Stimulated activated naive CD8-positive, alpha-beta T cell treated with anti-CD3 and anti-CD28 coated beads, Interleukin-15, Interleukin-2, amounts not matched to agents 100 ng/mL and 50 ng/mL, for 24 hours (primary cell): Measurements from ENCODE around the gene KIF26B.
"Not testable (repeated sequence)": the region's sequence is repeated elsewhere in the genome, so short reads cannot be mapped to it uniquely, and the experiment has no call there.

Experiments
- H3K27ac Mint-ChIP-seq: one replicate; pipeline ENCODE4 v1.8.0; 2021; ENCODE audit warnings: mild to moderate bottlenecking, mixed read lengths
- H3K27me3 Mint-ChIP-seq: one replicate; pipeline ENCODE4 v1.8.0; 2021; ENCODE audit warnings: mixed read lengths
- H3K36me3 Mint-ChIP-seq: one replicate; pipeline ENCODE4 v1.8.0; 2021; ENCODE audit warnings: low read depth, mixed read lengths
- H3K4me1 Mint-ChIP-seq: one replicate; pipeline ENCODE4 v1.8.0; 2021; ENCODE audit warnings: low read depth, mixed read lengths
- H3K4me3 Mint-ChIP-seq: one replicate; pipeline ENCODE4 v1.8.0; 2021; ENCODE audit warnings: mild to moderate bottlenecking, mixed read lengths
- H3K9me3 Mint-ChIP-seq: one replicate; pipeline ENCODE4 v1.8.0; 2021; ENCODE audit warnings: mixed read lengths

Gene KIF26B

GRCh38 chr1:245671966-245672767 is 517.4 kb downstream of the KIF26B start:
- Mint-ChIP-seq H3K27me3 (no peaks in the 10 kb centered on the region), H3K27ac (no peak overlapping the region), H3K9me3 (no peaks in the 10 kb centered on the region), H3K4me1 (no peaks in the 10 kb centered on the region), H3K4me3 (no peak overlapping the region), H3K36me3 (no peaks in the 10 kb centered on the region)

DNA sequence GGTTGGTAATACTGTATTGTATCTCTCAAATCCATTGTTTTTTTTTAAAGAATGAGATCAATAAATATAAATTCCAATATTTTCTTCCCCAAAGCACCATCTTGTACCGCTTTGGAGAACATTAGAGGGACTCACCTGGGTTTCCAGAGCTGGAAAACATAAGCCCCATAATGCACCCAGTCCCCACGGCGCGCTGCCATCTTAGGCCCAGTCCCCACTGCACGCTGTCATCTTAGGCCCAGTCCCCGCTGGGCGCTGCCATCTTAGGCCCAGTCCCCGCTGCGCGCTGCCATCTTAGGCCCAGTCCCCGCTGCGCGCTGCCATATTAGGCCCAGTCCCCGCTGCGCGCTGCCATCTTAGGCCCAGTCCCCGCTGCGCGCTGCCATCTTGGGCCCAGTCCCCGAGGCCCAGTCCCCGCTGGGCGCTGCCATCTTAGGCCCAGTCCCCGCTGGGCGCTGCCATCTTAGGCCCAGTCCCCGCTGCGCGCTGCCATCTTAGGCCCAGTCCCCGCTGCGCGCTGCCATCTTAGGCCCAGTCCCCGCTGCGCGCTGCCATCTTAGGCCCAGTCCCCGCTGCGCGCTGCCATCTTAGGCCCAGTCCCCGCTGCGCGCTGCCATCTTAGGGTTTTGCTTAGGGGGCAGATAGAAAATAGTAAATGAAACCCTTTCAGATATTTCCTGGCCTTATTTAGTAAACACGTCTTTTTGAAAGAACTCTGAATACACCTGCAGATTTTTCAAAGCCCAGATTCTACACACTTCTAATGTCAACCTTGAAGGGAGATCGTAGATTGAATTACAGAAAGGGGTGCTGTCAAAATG is 518.3 kb downstream of the KIF26B start:
- not testable (repeated sequence) for H3K4me1 Mint-ChIP-seq, H3K27ac Mint-ChIP-seq, H3K36me3 Mint-ChIP-seq, H3K4me3 Mint-ChIP-seq, H3K27me3 Mint-ChIP-seq, H3K9me3 Mint-ChIP-seq

DNA sequence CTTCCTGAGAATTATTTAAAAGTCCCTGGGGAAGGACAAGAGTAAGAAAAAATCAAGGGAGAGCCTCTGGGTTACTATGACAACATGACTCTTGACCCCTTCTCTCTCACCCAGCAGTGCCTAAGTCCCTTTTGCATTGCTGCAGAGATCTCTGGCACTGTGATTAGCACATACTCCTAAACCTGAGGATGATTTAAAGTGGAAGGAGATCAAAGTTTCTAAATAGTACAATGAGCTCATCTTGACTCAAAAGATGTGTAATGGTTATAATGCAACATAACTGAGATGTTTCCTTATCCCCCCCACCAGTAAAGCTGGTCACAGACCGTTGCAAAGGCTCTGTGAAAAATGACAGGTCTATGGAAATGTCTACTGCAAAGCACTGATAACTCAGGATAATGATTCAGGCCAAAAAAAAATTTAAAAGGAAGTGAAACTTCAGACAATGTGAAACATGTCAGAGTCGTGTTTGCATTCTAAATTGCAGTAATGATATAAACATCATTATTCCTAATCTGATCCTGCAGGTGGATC is 519.2 kb downstream of the KIF26B start:
- H3K4me1 Mint-ChIP-seq, result no peaks in the 10 kb centered on the region
- H3K36me3 Mint-ChIP-seq, result no peaks in the 10 kb centered on the region
- no peaks in the 10 kb centered on the region for H3K9me3 Mint-ChIP-seq
- H3K27ac Mint-ChIP-seq, result no peak overlapping the region
- no peak overlapping the region for H3K4me3 Mint-ChIP-seq
- no peaks in the 10 kb centered on the region for H3K27me3 Mint-ChIP-seq

- Mint-ChIP-seq H3K36me3 (no peaks in the 10 kb centered on the region), H3K27me3 (peaks cover 5% of the 10 kb centered on the region), H3K4me1 (no peaks in the 10 kb centered on the region), H3K27ac (no peak overlapping the region), H3K9me3 (no peaks in the 10 kb centered on the region), H3K4me3 (no peak overlapping the region)
Measured at GRCh38 chr1:245677461-245678240, 522.9 kb downstream of the KIF26B start.

GRCh38 chr1:245678860-245679411 is 524.2 kb downstream of the KIF26B start:
- no peaks in the 10 kb centered on the region for H3K36me3 Mint-ChIP-seq
- no peak overlapping the region for H3K4me3 Mint-ChIP-seq
- H3K27ac Mint-ChIP-seq, result no peak overlapping the region
- no peaks in the 10 kb centered on the region for H3K4me1 Mint-ChIP-seq
- no peaks in the 10 kb centered on the region for H3K9me3 Mint-ChIP-seq
- H3K27me3 Mint-ChIP-seq, result peaks cover 5% of the 10 kb centered on the region

- no peaks in the 10 kb centered on the region for H3K4me1 Mint-ChIP-seq
- H3K27ac Mint-ChIP-seq, result no peak overlapping the region
- H3K9me3 Mint-ChIP-seq, result no peaks in the 10 kb centered on the region
- no peak overlapping the region for H3K4me3 Mint-ChIP-seq
- no peaks in the 10 kb centered on the region for H3K36me3 Mint-ChIP-seq
- peaks cover 5% of the 10 kb centered on the region for H3K27me3 Mint-ChIP-seq
Measured at GRCh38 chr1:245679821-245680780, 525.3 kb downstream of the KIF26B start.

DNA sequence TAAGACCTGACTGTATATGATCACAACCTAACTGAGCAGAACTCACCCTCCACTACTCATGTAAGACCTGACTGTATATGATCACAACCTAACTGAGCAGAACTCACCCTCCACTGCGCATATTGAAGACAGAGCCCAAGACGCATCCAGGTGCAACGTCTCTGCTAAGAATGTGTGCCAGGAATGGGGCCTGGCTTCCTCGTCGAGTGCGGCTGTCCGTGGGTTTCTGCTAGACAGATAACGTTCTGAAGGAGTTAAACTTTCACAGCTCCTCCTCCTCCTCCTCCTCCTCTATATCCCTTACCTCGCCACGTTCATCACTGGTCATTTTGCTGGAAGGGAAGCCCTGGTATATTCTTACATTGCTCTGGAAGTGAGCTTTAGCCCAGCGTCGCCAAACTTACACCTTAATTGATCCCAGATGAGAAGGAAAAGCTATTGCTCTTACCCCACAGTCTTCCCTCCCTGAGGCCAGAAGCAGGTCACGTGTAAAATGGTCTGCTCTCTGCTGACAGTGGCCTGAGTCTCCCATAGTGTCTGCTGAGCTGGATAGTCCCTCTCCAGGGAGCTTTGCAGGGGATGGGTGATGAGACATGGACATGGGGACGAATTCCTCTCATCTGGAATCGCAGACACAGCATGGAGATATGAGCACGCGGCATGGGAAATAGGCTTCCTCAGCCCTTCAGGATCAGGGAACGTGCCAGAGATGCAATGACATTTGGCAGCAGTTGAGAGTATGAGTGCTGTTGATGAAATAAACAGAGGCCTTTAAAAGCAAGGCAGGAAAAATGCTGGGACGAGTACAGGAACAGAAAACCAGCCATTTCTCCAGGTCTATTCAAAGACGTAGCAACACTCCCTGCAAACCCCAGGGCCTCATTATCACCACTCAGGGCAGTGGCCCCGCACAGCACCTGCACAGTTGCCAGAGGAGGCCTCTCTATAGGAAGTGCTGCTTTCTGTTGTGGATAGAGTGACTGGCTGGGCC is 528.1 kb downstream of the KIF26B start:
- Mint-ChIP-seq H3K27me3 (peaks cover 9% of the 10 kb centered on the region), H3K36me3 (no peaks in the 10 kb centered on the region), H3K4me1 (no peaks in the 10 kb centered on the region), H3K27ac (no peak overlapping the region), H3K9me3 (no peaks in the 10 kb centered on the region), H3K4me3 (no peak overlapping the region)

GRCh38 chr1:245683676-245684075 is 528.9 kb downstream of the KIF26B start:
- no peaks in the 10 kb centered on the region for H3K36me3 Mint-ChIP-seq
- no peaks in the 10 kb centered on the region for H3K9me3 Mint-ChIP-seq
- H3K27ac Mint-ChIP-seq, result no peak overlapping the region
- peaks cover 9% of the 10 kb centered on the region for H3K27me3 Mint-ChIP-seq
- no peaks in the 10 kb centered on the region for H3K4me1 Mint-ChIP-seq
- H3K4me3 Mint-ChIP-seq, result no peak overlapping the region

GRCh38 chr1:245684166-245684565 is 529.4 kb downstream of the KIF26B start:
- H3K4me3 Mint-ChIP-seq, result no peak overlapping the region
- peaks cover 9% of the 10 kb centered on the region for H3K27me3 Mint-ChIP-seq
- no peak overlapping the region for H3K27ac Mint-ChIP-seq

DNA sequence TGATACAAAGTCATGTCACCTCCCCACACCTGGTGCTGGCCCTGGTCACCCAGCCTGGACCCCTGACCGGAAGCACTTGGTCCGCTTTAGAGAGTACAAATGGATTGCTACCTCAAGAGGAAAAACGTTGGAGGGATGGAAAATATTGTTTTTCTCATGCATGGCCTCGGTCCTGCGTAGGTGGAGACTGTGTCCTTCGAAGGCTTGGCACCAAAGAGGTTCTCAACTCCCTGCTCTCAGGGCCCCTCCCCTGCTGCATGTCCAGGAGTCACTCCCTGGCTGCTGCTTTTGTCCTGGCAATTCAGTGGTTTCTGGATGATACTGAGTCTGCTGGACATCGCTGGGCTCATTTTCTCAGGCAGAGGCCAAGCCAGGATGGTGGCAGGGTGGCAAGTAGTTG is 529.8 kb downstream of the KIF26B start:
- peaks cover 9% of the 10 kb centered on the region for H3K27me3 Mint-ChIP-seq
- no peaks in the 10 kb centered on the region for H3K36me3 Mint-ChIP-seq

More at GRCh38 chr1:245684166-245684565, 529.4 kb downstream of the KIF26B start:
- H3K9me3 Mint-ChIP-seq, result no peaks in the 10 kb centered on the region
- H3K4me1 Mint-ChIP-seq, result no peaks in the 10 kb centered on the region
- no peaks in the 10 kb centered on the region for H3K36me3 Mint-ChIP-seq

GRCh38 chr1:245685111-245685810 is 530.5 kb downstream of the KIF26B start:
- H3K4me3 Mint-ChIP-seq, result no peak overlapping the region
- peaks cover 9% of the 10 kb centered on the region for H3K27me3 Mint-ChIP-seq
- H3K9me3 Mint-ChIP-seq, result no peaks in the 10 kb centered on the region
- H3K36me3 Mint-ChIP-seq, result no peaks in the 10 kb centered on the region
- H3K4me1 Mint-ChIP-seq, result no peaks in the 10 kb centered on the region
- no peak overlapping the region for H3K27ac Mint-ChIP-seq

More for the DNA sequence above, 529.8 kb downstream of the KIF26B start:
- H3K9me3 Mint-ChIP-seq, result no peaks in the 10 kb centered on the region
- no peak overlapping the region for H3K4me3 Mint-ChIP-seq
- no peaks in the 10 kb centered on the region for H3K4me1 Mint-ChIP-seq
- H3K27ac Mint-ChIP-seq, result no peak overlapping the region

DNA sequence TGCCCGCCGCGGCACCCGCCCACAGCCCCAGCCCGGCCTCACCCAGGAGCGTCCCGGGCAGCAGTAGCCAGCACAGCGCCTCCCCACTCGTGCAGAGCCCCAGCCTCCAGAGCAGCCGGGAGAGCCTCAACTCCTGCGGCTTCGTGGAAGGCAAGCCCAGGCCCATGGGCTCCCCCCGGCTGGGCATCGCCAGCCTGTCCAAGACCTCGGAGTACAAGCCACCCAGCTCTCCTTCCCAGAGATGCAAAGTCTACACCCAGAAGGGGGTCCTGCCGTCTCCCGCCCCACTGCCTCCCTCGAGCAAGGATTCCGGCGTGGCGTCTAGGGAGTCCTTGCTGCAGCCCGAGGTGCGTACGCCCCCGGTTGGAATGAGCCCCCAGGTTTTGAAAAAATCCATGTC is 531.2 kb downstream of the KIF26B start:
- H3K36me3 Mint-ChIP-seq, result no peaks in the 10 kb centered on the region
- peaks cover 4% of the 10 kb centered on the region for H3K27me3 Mint-ChIP-seq
- H3K4me1 Mint-ChIP-seq, result no peaks in the 10 kb centered on the region
- H3K9me3 Mint-ChIP-seq, result no peaks in the 10 kb centered on the region
- no peak overlapping the region for H3K27ac Mint-ChIP-seq
- H3K4me3 Mint-ChIP-seq, result no peak overlapping the region
